ENCODE results near the gene EIPR1. TPM values are rescaled to one million over a fixed set of nuclear protein-coding genes. Genes with fewer than 3 reads are reported as not detected.

The EIPR1 gene
- total RNA-seq, 1 experiment from 2014 or later: 22.8 TPM

DNA sequence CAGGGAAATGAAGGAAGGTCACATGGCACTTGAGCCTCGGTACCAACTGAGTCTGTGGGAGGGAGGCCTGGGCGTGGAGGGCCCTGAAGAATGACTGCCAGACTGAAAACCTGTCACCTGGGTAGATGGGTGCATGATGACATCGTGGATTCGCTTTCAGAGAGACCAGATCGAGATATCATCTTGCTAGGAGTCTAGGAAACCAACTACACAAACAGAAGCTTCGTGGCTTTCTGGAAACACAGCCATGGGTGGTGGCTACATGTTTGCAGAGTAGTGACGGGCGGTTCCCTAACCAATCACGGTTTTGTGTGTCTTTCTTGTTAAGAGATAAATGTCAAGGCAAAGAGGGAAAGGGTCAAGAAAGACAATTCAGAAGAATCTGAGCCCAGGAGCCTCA lies 155.0 kb downstream of the EIPR1 start (continued):
- TF ChIP-seq IRF1 (CRISPR knock-in tag; IDR thresholded peaks at IDR 0.05) (no peak), ZBTB21 (CRISPR knock-in tag; IDR thresholded peaks at IDR 0.05; ENCODE audit: borderline replicate concordance) (no peak), KAT7 (CRISPR knock-in tag; IDR thresholded peaks at IDR 0.05; ENCODE audit: borderline replicate concordance) (no peak), FOXJ3 (CRISPR knock-in tag; IDR thresholded peaks at IDR 0.05; ENCODE audit: borderline replicate concordance) (no peak), TEAD4 (CRISPR knock-in tag; IDR thresholded peaks at IDR 0.05) (no peak), ATF6 (CRISPR knock-in tag; IDR thresholded peaks at IDR 0.05) (no peak), NR3C1 (CRISPR knock-in tag; conservative IDR thresholded peaks at IDR 0.05; ENCODE audit: low read depth) (no peak), GABPB1 (CRISPR knock-in tag; IDR thresholded peaks at IDR 0.05) (no peak), RELA (CRISPR knock-in tag; IDR thresholded peaks at IDR 0.05; ENCODE audit: borderline replicate concordance) (no peak), ZNF423 (CRISPR knock-in tag; IDR thresholded peaks at IDR 0.05) (no peak), ETV6 (CRISPR knock-in tag; IDR thresholded peaks at IDR 0.05) (no peak), NFYB (CRISPR knock-in tag; conservative IDR thresholded peaks at IDR 0.05; ENCODE audit: low read depth) (no peak)
- TF ChIP-seq, protein P1, sequence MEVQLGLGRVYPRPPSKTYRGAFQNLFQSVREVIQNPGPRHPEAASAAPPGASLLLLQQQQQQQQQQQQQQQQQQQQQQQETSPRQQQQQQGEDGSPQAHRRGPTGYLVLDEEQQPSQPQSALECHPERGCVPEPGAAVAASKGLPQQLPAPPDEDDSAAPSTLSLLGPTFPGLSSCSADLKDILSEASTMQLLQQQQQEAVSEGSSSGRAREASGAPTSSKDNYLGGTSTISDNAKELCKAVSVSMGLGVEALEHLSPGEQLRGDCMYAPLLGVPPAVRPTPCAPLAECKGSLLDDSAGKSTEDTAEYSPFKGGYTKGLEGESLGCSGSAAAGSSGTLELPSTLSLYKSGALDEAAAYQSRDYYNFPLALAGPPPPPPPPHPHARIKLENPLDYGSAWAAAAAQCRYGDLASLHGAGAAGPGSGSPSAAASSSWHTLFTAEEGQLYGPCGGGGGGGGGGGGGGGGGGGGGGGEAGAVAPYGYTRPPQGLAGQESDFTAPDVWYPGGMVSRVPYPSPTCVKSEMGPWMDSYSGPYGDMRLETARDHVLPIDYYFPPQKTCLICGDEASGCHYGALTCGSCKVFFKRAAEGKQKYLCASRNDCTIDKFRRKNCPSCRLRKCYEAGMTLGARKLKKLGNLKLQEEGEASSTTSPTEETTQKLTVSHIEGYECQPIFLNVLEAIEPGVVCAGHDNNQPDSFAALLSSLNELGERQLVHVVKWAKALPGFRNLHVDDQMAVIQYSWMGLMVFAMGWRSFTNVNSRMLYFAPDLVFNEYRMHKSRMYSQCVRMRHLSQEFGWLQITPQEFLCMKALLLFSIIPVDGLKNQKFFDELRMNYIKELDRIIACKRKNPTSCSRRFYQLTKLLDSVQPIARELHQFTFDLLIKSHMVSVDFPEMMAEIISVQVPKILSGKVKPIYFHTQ (CRISPR knock-in tag; IDR thresholded peaks at IDR 0.05): no peak
- TF ChIP-seq, protein P2, sequence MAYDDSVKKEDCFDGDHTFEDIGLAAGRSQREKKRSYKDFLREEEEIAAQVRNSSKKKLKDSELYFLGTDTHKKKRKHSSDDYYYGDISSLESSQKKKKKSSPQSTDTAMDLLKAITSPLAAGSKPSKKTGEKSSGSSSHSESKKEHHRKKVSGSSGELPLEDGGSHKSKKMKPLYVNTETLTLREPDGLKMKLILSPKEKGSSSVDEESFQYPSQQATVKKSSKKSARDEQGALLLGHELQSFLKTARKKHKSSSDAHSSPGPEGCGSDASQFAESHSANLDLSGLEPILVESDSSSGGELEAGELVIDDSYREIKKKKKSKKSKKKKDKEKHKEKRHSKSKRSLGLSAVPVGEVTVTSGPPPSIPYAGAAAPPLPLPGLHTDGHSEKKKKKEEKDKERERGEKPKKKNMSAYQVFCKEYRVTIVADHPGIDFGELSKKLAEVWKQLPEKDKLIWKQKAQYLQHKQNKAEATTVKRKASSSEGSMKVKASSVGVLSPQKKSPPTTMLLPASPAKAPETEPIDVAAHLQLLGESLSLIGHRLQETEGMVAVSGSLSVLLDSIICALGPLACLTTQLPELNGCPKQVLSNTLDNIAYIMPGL (CRISPR knock-in tag; IDR thresholded peaks at IDR 0.05): no peak

DNA sequence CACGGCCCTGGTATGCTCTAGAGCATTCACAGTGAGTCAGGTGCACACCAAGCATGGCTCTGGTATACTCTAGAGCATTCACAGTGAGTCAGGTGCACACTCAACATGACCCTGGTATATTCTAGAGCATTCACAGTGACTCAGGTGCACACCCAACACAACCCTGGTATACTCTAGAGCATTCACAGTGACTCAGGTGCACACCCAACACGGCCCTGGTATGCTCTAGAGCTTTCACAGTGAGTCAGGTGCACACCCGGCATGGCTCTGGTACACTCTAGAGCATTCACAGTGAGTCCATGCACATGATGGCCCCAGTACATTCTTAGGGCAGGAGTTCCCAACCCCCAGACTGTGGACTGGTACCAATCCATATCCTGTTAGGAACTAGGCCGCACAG lies 158.1 kb downstream of the EIPR1 start:
- ATAC-seq (no peak), DNase-seq (ENCODE audit: low spot score) (no peak)
- Mint-ChIP-seq H3K4me1 (peaks cover 10% of the 10 kb centered on the region; the same call in 1 of the 2 replicates), H3K27me3 (ENCODE audit: low read depth) (peaks cover 3% of the 10 kb centered on the region), H3K27ac (no peak overlapping the region), H3K36me3 (peaks cover 28% of the 10 kb centered on the region), H3K9me3 (peaks cover 33% of the 10 kb centered on the region), H3K4me3 (no peak overlapping the region)
- ChIA-PET CTCF (no interaction called here), POLR2A (no interaction called here)
- TF ChIP-seq ZBTB21 (CRISPR knock-in tag; IDR thresholded peaks at IDR 0.05; ENCODE audit: borderline replicate concordance) (no peak), TCF7 (CRISPR knock-in tag; IDR thresholded peaks at IDR 0.05; ENCODE audit: low read depth) (no peak), ZNF317 (CRISPR knock-in tag; IDR thresholded peaks at IDR 0.05; ENCODE audit: borderline replicate concordance, low read depth) (no peak)

DNA sequence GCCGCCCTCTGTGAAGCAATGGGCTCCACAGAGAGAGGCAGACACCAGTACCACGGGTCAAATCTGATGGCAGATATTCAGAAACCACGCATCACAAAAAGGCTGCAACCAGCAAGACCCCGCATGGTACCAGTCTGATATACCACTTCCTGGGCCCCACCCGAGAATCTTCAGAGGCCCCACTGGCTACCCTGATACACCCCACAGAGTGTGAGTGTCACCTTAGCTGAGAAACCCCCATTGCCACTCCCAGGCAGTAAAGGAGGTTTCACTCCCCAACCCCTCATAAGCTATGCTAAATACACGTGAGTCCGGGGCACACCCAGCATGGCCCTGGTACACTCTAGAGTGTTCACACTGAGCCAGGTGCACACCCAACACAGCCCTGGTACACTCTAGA lies 160.0 kb downstream of the EIPR1 start:
- DNase-seq (ENCODE audit: low spot score): no peak
- H3K27me3 Mint-ChIP-seq (ENCODE audit: low read depth): peaks cover 3% of the 10 kb centered on the region
- no peak overlapping the region for H3K27ac Mint-ChIP-seq
- ChIA-PET CTCF (no interaction called here), POLR2A (no interaction called here)
- peaks cover 25% of the 10 kb centered on the region for H3K36me3 Mint-ChIP-seq
- no peak overlapping the region for H3K4me3 Mint-ChIP-seq
- no peak for ATAC-seq
- peaks cover 24% of the 10 kb centered on the region for H3K9me3 Mint-ChIP-seq
- H3K4me1 Mint-ChIP-seq: peaks cover 13% of the 10 kb centered on the region; the same call in 1 of the 2 replicates
- TF ChIP-seq SMAD3 (CRISPR knock-in tag; IDR thresholded peaks at IDR 0.05; ENCODE audit: borderline replicate concordance) (no peak), GABPB1 (CRISPR knock-in tag; IDR thresholded peaks at IDR 0.05) (no peak), JAZF1 (CRISPR knock-in tag; IDR thresholded peaks at IDR 0.05) (no peak), TEAD1 (CRISPR knock-in tag; IDR thresholded peaks at IDR 0.05) (no peak), ZNF121 (CRISPR knock-in tag; IDR thresholded peaks at IDR 0.05) (no peak), PRRX2 (CRISPR knock-in tag; IDR thresholded peaks at IDR 0.05) (no peak), ZMAT4 (CRISPR knock-in tag; IDR thresholded peaks at IDR 0.05) (no peak), ZNF416 (CRISPR knock-in tag; IDR thresholded peaks at IDR 0.05) (no peak), ATF6 (CRISPR knock-in tag; IDR thresholded peaks at IDR 0.05) (no peak), ESRRA (CRISPR knock-in tag; IDR thresholded peaks at IDR 0.05; ENCODE audit: borderline replicate concordance) (no peak), ATF3 (CRISPR knock-in tag; conservative IDR thresholded peaks at IDR 0.05) (no peak), ZNF396 (CRISPR knock-in tag; IDR thresholded peaks at IDR 0.05; ENCODE audit: borderline replicate concordance) (no peak)
